HG02870 (cell line): ENCODE results near the gene SLC25A1.

Experiments
- ATAC-seq: cut with Tn5 transposase; IDR thresholded peaks from one replicate; pipeline ENCODE4 v1.9.1; 2021; ENCODE audit warnings: mild to moderate bottlenecking, moderate library complexity; ENCODE audit not compliant: unreplicated experiment

SLC25A1 gene

DNA sequence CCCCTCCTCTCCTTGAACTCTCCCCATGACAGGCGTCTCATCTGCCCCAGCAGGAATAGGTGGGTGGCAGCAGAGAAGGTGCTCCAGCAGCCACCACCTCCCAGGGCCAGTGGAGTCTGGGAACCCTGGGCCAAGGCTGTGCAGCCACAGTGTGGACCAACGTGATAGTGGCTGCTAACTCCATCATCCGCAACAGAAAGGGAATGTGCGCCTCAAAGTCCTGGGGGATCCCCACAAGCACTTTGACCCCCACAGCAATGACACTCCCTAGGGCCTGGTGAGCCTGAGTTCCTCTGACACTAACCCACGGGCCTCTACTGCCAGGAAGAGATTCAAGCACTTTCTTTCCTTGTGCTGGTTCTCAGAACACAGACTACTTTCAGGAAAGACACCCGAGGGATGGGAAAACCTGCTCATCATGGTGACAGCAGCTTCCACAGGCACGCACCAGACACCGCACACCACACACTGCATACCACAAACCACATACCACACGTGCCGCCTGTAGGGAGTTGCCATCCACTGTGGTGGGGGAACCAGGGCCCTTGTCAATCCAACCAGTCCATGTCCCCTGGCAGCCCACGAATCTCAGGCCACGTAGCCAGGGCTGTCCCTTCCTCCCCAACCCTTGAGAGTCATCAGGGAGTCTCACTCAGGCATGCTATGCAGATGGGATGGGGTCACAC lies 3.4 kb upstream of the SLC25A1 start:
- ATAC-seq: no peak

DNA sequence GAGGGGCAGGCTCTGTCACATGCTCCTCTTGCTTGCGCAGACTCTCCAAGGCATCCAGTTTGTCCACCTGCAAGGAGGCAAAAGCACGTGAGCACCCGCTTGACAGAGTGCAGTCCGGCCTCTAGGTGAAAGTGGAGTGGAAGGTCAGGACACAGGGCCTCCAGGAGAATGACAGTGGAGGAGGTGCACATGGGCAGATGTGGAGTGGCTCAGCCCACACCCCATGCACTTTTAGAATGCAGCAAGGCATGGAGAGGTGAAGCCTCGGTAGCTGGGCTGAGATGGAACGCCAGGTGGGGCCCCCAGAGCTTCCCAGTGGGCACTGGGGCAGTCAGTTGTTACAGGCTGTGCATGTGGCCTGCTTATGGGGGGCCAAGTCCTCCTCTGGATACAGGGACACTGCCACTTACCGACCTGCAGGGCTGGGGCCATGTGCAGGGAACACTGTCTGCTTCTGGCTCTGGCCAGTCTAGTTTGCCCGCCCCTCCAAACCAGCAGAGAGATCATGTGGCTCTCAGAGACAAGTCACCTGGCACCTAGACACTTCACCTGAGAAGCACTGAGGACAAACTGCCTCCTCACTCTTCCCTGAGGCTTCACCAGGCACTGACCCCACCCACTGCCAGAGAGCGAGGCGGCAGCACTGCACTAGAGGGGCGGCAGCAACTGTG lies 2.3 kb upstream of the SLC25A1 start:
- no peak for ATAC-seq

DNA sequence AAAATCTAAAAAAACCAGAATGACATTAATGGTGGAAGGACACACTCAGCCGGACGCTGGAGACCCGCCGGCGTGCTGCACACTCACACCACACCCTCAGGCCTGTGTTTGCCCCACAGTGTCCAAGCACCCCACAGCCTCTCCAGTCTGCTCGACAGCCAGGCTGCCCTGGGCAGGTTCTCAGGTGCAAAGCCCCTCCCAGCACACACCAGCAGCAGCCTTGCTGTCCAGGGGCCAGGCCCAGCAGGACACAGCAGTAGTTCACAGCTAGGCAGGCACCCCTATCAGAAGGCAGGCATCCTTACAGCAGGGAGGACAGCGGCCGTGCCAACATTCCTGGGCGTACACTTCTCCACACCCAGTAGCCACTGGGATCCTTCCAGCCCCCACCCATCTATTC lies 1.7 kb upstream of the SLC25A1 start:
- ATAC-seq: no peak

DNA sequence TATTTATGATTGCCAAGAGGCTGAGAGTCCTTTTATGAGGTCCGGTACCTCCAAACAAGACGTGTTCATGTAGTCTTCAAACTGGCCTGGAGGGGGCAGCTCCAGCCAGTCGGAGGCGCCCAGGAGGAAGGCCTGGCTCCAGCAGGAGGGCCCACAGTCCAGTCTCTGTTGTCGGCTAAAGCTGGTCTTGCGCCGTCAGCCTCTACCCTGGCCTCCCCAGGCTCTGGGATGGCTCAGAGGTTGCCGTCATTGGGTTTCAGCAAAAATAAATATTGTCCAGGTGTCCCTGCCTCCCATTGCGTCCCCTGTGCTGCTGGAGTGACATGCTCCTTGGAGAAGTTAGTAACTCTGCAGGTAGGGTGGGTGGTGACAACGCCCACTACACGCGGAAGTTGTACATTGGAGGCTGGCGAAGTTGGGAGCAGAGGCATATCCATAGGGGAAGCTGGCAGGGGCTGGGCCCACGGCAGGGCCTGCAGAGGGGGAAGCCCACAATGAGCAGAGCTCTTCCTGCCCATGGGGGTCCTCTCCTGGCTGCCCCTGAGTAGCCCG lies 1.0 kb upstream of the SLC25A1 start:
- ATAC-seq: peak; percentile 36

DNA sequence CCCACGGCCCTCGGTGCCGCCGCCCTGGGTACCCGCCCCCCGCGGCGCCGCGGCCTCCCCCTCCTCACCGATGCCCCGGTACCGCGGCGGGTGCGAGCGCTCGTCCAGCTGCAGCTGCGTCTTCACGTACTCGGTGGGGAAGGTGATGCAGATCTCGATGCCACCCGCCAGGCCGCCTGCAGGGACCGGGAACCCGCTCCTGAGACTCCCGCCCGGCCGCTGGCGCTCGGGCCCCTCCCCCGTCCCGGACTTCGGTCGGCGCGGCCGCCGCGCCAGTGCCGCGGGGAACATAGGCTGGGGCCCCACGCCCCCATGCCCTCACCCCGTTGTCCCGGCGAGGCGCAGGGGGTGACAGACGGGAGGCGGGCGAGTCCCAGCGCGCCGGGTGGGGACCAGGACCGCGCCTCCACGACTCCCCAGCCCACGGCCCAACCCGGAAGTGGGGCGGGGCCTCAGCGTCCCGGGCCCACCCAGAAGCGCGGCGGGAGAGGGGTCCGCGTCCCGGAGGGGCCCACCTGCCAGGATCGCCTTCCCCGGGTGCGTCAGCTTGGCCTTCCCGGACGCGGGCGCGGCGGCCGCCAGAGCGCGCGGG lies 375 bp downstream of the SLC25A1 start:
- peak; percentile 34 for ATAC-seq

DNA sequence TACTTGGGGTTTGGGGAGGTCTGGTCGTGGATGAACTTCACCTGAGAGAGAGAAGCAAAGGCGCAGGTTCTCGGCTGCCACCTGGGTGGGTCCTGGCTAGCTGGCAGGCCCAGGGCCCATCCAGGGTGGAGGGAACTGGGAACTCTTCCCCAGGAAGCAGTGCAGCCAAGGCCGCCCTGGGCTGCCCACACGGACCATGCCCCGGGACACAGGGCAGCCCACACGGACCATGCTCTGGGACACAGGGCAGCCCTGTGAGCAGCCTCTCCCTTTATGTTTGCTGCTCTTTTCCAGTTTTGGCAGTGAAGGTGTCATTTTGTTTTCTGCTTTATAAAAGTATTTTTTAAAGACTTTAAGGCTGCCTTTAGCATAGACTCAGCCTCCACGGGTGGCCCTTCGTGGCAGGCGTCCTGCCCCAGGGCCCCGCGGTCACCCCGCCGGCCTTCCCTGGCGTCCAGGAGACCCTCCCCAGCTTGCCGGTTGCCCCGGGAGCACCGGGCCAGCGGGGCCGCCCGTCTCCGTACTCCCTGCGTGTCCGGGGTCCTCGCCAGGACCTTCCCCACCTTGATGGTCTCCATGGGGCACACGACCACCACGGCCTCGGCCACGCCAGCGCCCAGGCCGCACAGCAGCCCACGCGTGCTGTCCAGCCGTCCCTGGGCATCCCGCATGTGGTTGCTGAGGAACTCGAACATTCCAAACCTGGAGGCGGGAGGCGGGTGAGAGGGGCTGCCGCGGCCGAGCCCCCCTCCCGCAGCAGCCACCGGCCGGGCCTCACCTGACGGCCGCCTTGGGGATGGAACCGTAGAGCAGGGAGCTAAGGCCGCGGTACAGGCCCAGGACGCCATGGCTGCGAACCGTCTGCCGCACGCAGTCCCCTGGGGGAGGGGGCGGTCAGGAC lies 1.1 kb downstream of the SLC25A1 start:
- ATAC-seq: no peak

DNA sequence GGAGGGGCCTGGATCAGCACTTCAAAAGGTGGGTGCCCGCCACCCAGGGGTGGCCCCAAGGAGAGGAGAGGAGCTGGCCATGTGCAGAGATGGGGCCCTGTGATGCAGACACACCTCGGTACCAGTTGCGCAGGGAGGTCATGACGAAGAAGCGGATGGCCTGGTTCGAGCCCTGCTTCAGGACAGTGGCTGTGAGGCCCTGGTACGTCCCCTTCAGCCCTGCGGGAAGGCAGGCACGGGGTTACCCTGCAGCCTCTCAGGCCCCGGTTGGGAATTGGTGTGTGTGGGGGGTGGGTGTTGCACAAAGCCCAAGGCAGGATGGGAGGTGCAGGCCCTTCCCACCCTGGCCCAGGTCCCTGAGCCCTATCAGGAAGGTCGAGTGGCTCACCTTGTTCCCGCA lies 1.8 kb downstream of the SLC25A1 start:
- no peak for ATAC-seq

DNA sequence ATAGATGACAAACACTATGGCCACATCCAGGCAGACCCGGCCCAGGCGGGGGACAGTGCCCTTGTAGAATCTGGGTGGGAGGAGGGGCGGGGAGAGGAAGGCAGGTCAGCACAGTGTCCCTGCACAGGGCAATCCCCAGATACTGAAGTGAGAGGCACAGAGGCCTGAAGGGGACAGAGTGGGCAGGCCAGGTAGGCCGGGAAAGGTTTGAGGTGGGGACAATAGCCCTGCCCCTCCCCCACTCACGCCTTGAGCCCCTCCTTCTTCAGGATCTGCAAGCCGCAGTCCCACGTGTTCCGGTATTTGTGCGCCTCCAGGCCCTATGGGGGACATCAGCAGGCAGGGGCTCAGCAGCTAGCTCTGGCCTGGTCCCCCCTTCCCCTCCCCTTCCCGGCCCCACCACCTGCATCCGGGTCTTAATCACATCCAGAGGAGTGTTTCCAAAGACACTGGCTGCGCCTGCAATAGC lies 2.3 kb downstream of the SLC25A1 start:
- ATAC-seq: no peak

DNA sequence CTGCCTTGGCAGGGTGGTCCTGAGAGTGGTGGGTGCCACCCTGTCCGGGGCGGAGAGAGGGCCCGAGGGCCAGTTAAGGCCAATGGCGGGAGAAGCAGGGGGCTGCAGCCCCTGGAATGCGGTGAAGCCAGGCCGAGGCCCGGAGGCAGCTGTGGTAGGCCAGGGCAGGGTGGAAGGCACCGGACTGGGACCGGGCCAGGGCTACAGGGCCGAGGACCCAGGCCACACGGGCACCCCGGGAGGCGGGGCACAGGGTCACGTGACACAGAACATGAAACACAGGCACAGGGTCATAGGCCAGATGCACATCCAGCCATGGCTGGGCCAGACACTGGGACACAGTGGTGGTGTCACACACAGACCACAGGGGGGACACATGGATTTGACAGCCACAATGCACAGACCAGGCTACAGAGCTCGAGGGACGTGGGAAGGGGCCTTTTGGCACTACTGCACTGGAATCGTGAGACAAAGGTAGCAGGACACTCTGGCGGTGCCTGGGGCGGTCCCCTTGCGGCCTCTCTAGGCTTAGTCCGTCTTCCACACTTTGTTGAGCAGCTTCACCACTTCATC lies 2.8 kb downstream of the SLC25A1 start:
- ATAC-seq: no peak

DNA sequence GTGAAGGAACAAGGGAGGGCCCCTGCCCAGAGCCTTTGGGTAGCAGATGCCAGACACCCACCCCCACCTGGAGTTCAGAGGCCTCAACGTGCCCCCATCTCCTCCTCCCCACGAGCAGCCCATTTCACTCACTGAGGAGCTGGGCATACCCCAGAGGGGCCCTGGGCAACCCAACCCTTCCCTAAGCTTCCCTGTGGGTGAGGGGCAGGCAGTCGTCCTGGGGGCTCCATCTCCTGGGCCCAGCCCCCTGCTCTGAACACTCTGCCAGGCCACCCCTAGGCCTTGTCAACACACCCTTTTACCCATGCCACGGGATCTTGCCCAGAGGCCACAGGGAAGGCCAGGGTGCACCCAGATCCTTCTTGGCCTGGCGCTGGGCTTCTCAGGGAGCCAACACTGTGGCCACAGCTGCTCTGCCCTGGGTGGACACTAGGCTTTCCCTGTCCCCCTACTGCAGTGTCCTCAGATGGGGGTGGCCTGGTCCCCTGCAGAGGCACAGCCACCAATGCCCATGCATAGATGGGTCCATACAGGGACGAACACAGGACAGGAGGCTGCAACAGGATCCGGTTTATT lies 3.4 kb downstream of the SLC25A1 start:
- ATAC-seq: no peak

DNA sequence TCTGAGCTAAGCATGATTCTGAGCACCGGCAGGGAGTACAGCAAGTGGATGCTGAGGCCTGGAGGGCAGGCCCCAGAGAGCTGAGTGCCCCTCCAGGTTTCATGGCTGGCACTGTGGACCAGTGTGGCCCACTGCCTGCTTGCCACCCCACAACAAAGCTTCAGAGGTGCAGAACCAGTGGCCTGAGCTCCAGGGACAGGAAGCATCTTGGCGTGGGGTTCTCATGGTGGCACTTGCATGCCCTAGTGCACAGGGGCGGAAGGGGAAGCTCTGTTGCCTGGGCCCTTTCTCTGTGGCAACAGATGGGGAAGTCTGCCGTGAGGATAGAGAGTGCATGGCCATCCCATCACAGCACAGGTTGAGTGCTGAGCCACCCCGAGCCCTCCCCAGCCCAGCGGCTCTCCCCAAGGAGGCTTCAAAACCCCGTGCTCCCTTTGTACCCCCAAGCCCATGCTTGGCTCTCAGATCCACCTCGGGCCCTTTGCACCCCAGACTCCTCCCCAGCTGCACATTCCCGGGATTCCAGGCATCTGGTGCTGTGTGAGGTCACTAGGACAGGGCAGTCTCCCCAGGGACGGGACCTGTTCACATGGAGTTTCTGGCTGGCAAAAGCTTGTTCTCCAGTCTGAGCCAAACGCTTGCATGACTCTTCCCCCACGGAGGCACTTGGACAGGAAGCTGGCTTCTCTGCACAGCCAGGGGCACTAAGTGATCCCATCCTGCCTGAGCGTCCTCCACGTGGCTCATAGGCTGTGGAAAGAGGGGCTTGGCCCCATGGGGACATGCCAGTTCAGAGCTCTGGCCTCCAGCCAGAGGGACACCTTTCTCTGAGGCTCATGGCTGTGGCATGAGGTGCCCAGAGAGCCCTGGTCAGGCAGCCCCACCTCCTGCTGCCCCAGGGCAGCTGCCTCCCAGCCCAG lies 4.2 kb downstream of the SLC25A1 start:
- ATAC-seq: no peak

DNA sequence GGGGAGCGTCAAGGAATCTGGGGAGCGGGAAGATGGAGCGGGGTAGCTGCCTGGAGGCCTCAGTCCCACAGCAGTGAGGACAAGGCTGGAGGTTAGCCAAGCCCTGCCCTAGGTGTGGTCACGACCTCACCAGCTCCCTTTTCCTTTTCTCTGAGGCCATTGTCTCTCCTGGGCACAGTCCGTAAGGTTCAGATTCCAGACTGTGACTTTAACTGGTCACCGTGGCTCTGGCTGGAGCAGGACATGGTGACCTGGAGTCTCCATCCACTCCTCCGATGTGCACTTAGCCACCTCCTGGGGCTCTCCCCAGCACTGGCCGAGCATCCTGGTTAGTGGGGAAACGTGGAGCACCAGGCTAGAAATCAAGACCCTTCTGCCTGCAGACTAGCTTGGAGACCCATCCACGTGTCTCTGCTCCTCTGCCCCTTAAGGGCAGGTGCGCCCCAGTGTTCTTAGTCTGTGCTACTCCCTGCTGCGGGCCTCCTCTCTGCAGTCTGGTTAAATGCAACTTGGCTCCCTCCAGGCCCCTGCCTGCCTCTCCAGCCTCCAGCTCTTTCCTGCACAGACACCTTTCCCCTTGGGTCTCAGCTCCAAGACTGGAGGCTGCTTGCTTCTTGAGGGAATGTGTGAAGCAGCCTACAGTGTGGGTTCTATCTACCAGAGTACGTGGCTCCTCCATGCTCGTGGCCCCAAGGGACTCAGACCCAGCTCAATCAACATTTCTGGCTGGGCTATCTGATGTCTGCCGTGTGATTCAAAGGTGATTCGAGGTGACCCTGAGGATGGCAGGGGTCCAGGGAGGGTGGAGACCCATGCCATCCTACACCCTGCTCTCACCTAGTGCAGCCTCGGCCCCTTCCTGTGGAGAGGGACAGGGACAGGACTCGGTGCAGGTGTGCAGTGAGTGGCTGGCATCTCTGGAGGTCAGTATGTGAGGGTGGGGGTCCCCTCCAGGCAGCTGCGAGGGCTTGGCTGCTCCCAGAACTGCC lies 5.2 kb downstream of the SLC25A1 start:
- no peak for ATAC-seq

DNA sequence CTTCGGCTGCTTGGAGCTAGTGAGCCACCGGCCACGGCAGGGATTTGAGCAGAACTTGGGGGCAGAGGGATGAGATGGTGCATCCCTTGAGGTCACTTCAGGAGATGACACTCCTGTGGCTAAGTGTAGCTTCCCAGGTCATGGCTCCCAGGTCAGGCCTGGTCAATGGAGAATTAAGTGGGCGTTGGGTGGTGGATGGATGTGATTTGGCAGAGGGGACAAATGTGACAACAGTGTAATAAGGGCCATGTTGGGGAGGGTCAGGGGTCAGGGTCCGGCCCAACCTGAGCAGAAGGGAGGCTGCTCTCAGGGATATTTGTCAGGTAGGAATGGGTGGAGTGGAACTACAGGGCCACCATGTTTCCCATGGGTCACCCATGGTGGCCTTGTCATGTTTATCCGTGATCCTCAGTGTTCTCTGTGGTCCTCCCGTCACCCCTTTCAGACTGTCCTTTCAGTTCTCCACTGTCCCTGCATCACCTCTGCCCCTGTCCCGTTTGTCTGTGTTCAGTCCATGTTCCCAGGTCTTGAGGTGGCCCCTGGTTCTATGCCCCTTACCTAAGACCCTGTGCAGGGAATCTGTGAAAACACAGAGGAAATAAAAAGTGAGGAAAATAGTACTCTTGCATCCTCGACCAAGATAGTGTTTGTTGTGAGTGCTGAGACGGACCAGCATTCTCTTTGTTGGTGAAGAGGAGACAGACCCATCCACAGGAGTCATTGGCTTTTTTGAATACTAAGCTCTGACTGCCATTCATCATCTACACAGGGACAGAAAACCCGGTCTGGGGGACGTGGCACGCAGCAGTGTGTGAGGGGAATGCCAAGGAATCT lies 6.1 kb downstream of the SLC25A1 start:
- ATAC-seq: no peak

DNA sequence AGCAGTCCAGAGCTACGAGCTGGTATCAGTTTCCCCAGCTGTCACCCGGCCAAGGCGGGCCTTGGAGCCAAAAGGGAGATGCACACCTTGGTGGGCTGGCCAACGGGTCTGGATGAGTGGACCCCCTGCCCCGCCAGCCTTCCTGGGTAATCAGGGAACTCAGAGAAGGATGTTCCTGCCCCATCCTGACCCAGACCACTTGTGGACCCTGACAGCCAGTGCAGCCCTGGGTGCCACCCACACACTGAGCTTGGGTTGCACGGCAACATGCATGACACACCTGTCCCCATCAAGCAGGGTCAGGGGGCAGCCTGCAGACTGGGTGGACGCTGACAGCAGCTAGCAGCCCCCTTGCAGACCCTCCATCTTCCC lies 8.6 kb downstream of the SLC25A1 start:
- no peak for ATAC-seq

DNA sequence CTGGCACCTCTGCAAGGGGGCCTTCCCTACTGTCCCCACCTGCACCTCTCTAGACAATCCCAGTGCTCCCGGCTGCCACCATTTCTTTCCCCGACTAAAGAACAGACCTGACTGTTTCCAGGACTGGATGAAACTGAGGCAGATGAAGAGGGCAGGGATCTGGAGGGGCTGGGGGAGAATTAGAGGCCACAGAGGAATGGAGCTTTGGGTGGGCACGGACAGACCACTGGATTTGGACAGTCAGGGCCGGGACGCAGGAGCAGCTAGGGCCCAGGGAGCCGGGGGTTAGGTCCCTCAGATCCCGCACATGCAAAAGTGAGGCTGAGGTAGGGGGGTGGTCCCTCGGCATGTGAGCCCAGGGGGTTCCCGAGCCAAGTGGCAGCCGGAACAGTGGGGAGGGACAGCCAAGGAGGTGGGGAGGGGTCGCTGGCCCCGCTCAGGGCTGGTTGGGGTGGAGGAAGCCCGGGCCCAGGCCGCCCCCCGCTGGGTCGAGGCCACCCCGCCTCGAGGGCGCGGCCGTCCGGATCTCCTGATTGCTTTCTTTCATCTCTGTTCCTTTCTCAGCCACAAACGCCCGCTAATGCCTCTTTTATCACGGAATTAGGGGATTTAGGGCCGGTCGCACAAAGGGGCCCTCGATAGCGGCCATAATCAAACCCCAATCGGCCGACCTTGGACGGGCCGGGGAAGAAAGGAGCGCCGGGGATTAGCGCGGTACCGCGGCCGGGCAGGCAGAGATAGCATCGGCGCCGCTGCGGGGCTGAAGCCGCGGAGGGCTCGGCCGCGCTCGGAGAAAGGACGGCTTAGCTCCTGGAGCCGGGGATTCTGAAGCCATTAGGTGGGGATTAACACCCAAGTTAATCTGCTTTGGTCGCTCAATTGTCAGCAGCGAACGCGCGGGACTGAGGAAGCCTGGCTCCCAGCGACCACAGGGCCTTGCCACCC lies 9.3 kb downstream of the SLC25A1 start:
- no peak for ATAC-seq
